ENCODE data around the gene EYA3.

DNA sequence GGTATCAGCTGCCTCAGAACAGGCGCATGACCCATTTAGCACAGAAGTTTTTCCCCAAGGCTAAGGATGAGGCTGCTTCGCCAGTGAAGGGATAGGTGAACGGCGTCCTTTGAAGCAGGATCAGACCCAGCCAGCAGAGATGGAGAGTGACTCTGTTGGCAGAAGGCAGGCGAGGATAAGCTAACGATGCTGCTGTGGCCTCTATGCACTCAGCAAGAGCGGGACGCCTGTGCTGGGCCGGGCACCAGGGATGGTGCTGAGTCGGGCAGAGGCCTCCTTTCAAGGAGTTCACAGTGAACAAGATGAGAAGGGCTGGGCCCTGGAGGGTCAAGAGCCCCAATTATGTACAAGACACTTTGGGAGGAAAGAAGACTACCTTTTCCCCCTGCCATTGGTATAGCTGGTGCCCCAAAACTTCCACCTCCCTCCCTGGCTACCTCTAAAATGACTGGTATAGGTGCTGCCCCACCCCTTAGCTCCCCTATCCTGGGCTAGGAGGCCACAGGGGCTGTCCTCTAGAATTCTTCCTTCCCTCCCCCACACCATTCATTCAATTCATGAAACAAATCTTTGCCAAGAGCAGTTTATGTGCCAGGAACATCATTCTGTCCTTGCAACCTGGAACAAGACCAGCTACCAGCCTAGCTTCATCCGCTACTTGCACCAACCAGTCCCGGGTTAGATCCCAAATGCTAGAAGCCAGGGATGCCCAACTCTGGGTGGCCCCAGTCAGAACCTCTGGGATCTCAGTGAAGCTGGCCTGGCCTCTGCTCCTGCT is 121.1 kb downstream of the EYA3 start:
- TF ChIP-seq, protein P1, sequence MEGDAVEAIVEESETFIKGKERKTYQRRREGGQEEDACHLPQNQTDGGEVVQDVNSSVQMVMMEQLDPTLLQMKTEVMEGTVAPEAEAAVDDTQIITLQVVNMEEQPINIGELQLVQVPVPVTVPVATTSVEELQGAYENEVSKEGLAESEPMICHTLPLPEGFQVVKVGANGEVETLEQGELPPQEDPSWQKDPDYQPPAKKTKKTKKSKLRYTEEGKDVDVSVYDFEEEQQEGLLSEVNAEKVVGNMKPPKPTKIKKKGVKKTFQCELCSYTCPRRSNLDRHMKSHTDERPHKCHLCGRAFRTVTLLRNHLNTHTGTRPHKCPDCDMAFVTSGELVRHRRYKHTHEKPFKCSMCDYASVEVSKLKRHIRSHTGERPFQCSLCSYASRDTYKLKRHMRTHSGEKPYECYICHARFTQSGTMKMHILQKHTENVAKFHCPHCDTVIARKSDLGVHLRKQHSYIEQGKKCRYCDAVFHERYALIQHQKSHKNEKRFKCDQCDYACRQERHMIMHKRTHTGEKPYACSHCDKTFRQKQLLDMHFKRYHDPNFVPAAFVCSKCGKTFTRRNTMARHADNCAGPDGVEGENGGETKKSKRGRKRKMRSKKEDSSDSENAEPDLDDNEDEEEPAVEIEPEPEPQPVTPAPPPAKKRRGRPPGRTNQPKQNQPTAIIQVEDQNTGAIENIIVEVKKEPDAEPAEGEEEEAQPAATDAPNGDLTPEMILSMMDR (IDR thresholded peaks at IDR 0.05) = no peak
- no peak for TF ChIP-seq POLR2A (IDR thresholded peaks at IDR 0.05)

Measured in esophagus squamous epithelium (tissue), 4 donors.